ENCODE results near the gene SMAD1.
"Not testable (repeated sequence)": the region's sequence is repeated elsewhere in the genome, so short reads cannot be mapped to it uniquely, and the experiment has no call there.

Gene SMAD1

DNA sequence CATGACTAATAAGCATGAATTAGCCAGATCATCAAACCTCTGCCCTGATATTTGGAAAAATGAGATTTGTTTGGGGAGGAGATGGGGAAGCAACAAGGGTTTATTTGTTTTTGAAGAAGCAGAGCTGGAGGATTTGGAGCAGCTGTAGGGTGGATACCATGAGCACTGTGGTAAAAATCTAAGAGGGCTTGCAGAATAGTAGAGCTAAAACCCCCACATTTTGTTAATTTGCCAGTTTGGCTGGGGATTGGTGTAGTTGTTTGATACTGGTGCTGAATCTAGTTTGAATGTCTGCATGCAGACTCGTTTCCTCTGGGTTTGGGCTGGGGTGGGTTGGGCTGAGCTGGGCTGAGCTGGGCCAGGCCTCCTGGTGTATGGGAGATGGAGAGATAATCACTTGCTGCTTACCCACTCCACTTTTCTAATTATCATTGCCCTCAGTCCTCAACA, 43.7 kb downstream of the SMAD1 start:
- no peak for DNase-seq (ENCODE audit: low read depth in 4 of 4, low spot score in 1 of 4)

GRCh38 chr4:145527773-145528172, 46.1 kb downstream of the SMAD1 start:
- no peak for DNase-seq (ENCODE audit: low read depth in 4 of 4, low spot score in 1 of 4)

DNA sequence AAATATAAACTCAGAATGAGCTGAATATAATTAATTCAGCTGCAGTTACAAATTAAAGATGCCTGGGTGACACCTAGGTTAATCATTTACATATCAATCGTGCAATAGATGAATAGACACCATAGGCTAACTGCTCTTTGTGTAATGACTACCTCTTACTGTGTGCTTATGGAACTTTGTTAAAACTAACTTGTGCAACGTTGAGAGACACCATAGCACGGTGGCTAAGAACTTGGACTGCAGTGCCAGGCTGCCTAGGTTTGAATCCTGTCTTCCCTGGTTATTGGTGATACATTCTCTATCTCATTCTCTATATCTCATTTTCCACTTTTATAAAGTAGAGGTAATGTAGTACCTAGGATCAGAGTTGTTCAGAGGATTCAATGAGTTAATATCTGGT, 46.9 kb downstream of the SMAD1 start:
- no peak for DNase-seq (ENCODE audit: low read depth in 4 of 4, low spot score in 1 of 4)

- DNase-seq (ENCODE audit: low read depth in 4 of 4, low spot score in 1 of 4) = no peak
These were observed 48.5 kb downstream of the SMAD1 start for GRCh38 chr4:145530189-145530588.

GRCh38 chr4:145530662-145531061, 49.0 kb downstream of the SMAD1 start:
- DNase-seq (ENCODE audit: low read depth in 4 of 4, low spot score in 1 of 4) = no peak

- no peak for DNase-seq (ENCODE audit: low read depth in 4 of 4, low spot score in 1 of 4)
These were observed 49.6 kb downstream of the SMAD1 start for GRCh38 chr4:145531223-145531622.

- no peak for DNase-seq (ENCODE audit: low read depth in 4 of 4, low spot score in 1 of 4)
These were observed 50.2 kb downstream of the SMAD1 start for GRCh38 chr4:145531859-145532258.

- no peak for DNase-seq (ENCODE audit: low read depth in 4 of 4, low spot score in 1 of 4)
These were observed 51.3 kb downstream of the SMAD1 start for GRCh38 chr4:145533001-145533400.

- not testable (repeated sequence) for DNase-seq (ENCODE audit: low read depth in 4 of 4, low spot score in 1 of 4)
These were observed 51.8 kb downstream of the SMAD1 start for GRCh38 chr4:145533415-145533814.

GRCh38 chr4:145533961-145534360, 52.3 kb downstream of the SMAD1 start:
- no peak for DNase-seq (ENCODE audit: low read depth in 4 of 4, low spot score in 1 of 4)

DNA sequence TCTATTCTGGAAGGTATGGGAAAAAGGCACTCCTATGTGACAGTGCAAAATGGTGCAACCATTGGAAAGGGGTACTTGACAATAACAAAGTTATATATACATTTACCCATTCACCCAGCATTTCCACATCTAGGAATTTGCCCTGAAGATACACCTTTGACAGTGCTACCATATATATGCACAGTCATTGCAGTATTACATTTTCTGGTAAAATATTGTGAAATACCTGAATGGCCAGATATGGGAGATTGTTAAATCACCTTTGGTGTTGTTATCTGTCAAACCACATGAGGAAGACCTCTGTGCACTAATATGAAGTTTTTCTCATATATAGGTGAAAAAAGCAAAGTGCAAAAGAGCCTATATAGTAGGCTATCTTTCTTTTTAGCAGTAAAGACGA, 53.5 kb downstream of the SMAD1 start:
- no peak for DNase-seq (ENCODE audit: low read depth in 4 of 4, low spot score in 1 of 4)

- no peak for DNase-seq (ENCODE audit: low read depth in 4 of 4, low spot score in 1 of 4)
These were observed 54.4 kb downstream of the SMAD1 start for GRCh38 chr4:145536044-145536443.

DNA sequence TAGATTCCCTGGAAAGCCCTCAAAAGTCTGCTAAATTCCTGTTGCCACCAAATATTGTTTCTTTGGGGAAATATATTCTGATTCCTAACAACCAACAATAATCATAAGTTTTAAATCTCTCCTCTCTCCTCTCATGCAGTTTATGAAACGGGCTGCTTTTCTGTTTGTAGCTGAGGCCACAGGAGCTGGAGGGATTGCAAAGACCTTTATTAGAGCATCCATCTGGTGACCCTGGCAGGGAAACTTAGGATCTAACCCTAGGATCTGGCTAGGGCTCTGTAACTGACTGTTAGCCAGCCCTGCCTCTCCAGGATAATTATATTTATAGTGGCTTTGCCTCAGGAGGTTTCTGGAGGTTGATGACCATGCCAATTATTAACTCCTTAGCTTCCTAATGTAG, 56.9 kb downstream of the SMAD1 start:
- no peak for DNase-seq (ENCODE audit: low read depth in 4 of 4, low spot score in 1 of 4)

- no peak for DNase-seq (ENCODE audit: low read depth in 4 of 4, low spot score in 1 of 4)
These were observed 58.0 kb downstream of the SMAD1 start for GRCh38 chr4:145539671-145540070.

- no peak for DNase-seq (ENCODE audit: low read depth in 4 of 4, low spot score in 1 of 4)
These were observed 58.6 kb downstream of the SMAD1 start for GRCh38 chr4:145540235-145540634.

DNA sequence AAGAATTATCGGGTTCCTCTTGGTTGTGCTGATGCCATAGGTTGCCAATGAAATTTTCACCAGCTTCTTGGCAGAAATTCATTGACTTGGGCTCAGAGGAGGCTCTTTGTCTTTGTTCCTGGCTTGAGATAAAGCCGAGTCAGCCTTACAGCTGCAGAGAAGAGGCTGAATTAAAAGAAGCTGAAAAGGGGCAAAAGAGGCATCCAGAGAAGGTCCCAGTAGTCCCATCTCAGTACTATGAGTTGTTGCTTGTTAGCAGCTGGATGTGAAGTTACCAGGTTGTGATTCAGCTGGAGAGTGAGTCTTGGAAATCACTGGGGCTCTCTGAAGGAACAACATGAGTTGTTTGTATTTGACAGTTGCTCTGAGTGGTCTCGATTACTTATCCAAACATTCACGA, 59.7 kb downstream of the SMAD1 start:
- no peak for DNase-seq (ENCODE audit: low read depth in 4 of 4, low spot score in 1 of 4)

DNA sequence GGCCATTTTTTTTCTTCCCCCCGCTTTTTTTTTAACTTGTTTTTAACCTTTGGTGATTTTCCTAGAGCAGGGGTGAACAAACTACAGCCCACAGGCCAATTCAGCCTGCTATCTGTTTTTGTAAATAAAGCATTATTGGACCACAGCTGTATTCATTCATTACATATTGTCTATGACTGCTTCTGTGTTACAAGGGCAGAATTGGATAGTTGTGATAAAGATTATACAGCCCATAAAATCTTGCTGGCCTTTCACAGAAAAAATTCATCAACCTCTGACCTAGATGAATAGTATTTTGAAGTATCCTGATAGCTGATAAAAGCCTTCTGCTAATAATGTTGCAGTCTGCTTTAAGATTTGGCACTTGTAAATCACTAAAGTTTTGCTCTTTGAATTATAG, 63.4 kb downstream of the SMAD1 start:
- DNase-seq (ENCODE audit: low read depth in 4 of 4, low spot score in 1 of 4) = no peak

- no peak for DNase-seq (ENCODE audit: low read depth in 4 of 4, low spot score in 1 of 4)
These were observed 64.0 kb downstream of the SMAD1 start for GRCh38 chr4:145545538-145546174.

GRCh38 chr4:145546175-145546915, 64.7 kb downstream of the SMAD1 start:
- no peak for DNase-seq (ENCODE audit: low read depth in 4 of 4, low spot score in 1 of 4)

- no peak for DNase-seq (ENCODE audit: low read depth in 4 of 4, low spot score in 1 of 4)
These were observed 70.0 kb downstream of the SMAD1 start for GRCh38 chr4:145551660-145552059.

DNA sequence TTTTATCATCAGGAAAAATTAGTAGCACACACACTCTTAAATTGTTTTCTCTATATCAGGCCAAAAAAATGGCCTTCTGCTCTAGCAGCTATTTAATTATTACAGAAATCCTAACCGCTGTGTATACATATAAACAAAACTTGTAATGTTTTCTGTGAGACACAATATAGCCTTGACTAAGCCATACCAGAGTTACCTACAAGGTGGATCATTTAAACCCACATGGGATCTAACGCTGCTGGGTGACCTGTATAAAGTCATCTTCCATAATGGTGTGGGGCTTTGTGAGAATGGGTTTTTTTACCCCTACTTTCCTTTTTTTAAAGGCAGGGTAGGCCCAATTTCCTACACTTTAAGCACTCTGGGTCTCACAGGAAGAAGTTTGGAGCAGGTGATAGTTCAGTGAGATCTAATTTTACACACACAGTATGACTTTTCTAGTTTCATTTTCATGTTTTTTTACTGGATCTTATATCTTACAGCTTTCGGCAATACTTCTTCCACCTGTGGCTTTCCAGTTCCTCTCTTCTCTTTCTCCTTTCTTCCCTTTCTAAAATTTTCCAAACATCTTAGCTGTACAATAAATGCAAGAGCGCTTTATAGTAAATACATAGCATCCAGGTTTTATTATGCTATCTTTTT, 70.6 kb downstream of the SMAD1 start:
- no peak for DNase-seq (ENCODE audit: low read depth in 4 of 4, low spot score in 1 of 4)

DNA sequence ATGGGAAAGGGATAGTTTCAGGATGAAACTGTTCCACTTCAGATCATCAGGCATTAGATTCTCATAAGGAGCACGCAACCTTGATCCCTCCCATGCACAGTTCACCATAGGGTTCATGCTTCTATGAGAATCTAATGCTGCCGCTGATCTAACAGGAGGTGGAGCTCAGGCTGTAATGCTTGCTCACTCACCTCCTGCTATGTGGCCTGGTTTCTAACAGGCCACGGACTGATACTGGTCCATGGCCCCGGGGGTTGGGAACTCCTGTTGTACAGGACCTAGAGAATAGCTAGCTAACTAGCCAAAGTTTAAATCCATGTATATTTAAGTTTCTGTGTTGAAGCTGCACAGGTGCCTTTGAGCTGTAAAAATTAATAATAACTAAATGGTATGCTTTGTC, 71.7 kb downstream of the SMAD1 start:
- no peak for DNase-seq (ENCODE audit: low read depth in 4 of 4, low spot score in 1 of 4)

Data from stimulated activated CD4-positive, alpha-beta T cell treated with anti-CD3 and anti-CD28 coated beads, Interleukin-1b, Interleukin-23, amount 100 ng/mL, for 24 hours (primary cell).